Adrenal gland (tissue), 5 donors: ENCODE data around the gene ZNF511.

Source experiments
- POLR2A ChIP-seq, 2 donors: fragments of 450-650 bp; IDR thresholded peaks; one replicate each; pipeline ENCODE4 v1.6.1; 2017; ENCODE audit warnings: antibody characterized with exemption in 2 of 2, mild to moderate bottlenecking in 2 of 2, moderate library complexity in 1 of 2
- TF ChIP-seq, protein P1 (sequence below), 6 experiments: fragments of 450-650 bp in 4 of 6; fragments of 200-600 bp in 2 of 6; sonication (generic) in 1 of 6; IDR thresholded peaks; 1 replicate in 5 of 6; 2 replicates in 1 of 6; pipeline versions ENCODE4 v1.5.1 to v1.8.0; 2016 to 2021; ENCODE audit warnings: antibody characterized with exemption in 6 of 6, mild to moderate bottlenecking in 2 of 6, moderate library complexity in 1 of 6
- donor health status: DM: no; HTN: no; CAD: no.

- TF ChIP-seq, protein P1, sequence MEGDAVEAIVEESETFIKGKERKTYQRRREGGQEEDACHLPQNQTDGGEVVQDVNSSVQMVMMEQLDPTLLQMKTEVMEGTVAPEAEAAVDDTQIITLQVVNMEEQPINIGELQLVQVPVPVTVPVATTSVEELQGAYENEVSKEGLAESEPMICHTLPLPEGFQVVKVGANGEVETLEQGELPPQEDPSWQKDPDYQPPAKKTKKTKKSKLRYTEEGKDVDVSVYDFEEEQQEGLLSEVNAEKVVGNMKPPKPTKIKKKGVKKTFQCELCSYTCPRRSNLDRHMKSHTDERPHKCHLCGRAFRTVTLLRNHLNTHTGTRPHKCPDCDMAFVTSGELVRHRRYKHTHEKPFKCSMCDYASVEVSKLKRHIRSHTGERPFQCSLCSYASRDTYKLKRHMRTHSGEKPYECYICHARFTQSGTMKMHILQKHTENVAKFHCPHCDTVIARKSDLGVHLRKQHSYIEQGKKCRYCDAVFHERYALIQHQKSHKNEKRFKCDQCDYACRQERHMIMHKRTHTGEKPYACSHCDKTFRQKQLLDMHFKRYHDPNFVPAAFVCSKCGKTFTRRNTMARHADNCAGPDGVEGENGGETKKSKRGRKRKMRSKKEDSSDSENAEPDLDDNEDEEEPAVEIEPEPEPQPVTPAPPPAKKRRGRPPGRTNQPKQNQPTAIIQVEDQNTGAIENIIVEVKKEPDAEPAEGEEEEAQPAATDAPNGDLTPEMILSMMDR (IDR thresholded peaks at IDR 0.05) = no peak
- no peak for TF ChIP-seq POLR2A (IDR thresholded peaks at IDR 0.05)
Measured at GRCh38 chr10:133302230-133302629, 6.5 kb upstream of the ZNF511 start.
